ENCODE measurements around the gene CDH23. TPM values are rescaled to one million over a fixed set of nuclear protein-coding genes. Genes with fewer than 3 reads are reported as not detected.

The CDH23 gene
- polyA plus RNA-seq, 3 donors, result 2.0 to 21.1 (median 15.5) TPM

DNA sequence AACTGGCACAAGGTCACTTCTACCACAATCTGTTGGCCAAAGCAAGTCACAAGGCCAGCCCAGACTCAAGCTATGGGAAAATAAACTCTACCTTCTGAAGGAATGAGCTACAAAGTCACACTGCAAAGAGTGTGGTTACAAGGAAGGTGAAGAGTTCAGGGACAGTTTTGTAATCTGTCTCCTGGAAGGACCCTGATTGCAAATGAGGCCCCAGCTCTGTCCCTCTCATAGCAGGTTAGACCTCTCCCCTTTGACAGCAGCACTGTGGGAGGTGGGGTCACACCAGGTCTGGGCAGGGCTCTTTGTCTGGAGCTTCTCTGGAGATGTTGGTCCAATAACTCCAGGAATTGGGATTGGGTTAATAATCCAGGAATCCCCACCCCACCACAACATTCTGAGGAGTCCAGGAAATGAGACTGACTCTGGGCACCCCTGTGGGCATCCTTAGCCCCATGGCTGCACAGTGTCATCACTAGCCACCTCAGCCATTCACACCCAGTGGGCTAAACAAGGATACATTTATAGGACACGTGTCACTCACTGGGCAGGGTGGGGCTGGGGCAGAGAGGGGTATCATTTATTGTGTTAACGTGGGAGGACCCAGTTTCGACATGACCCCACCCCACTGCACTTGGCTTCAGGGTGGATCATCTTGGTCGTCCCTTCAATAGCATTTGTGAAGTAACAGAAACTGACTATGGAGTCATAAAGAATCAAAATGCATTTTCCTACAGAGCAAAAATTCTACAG lies 346.5 kb downstream of the CDH23 start:
- WGBS, 3 donors, result 84 to 88% (median 84%) methylated on average over 4 of the region's 4 CpGs
- H3K27ac ChIP-seq (ENCODE audit: low read depth, low read length), result no peak overlapping the region

DNA sequence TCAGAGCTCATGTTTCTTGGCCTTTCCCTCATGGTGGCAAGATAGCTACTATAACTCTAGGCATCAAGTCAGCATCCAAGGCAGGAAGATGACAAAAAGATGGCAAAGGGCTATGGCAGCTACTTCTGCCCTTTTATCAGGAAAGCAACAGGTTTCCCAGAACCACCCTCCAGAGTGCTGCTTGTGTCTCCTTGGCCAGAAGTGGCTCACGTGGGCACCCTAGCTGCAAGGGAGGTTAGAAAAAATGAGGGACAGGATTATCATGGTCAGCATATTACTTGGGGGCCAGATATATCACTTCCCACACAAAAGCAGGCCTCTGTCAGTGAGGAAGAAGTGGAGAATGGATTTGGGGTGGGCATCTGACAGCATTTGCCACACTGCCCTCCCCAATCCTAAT lies 347.1 kb downstream of the CDH23 start:
- WGBS, 3 donors, result 84 to 91% (median 85%) methylated on average over 1 of the region's 1 CpG

DNA sequence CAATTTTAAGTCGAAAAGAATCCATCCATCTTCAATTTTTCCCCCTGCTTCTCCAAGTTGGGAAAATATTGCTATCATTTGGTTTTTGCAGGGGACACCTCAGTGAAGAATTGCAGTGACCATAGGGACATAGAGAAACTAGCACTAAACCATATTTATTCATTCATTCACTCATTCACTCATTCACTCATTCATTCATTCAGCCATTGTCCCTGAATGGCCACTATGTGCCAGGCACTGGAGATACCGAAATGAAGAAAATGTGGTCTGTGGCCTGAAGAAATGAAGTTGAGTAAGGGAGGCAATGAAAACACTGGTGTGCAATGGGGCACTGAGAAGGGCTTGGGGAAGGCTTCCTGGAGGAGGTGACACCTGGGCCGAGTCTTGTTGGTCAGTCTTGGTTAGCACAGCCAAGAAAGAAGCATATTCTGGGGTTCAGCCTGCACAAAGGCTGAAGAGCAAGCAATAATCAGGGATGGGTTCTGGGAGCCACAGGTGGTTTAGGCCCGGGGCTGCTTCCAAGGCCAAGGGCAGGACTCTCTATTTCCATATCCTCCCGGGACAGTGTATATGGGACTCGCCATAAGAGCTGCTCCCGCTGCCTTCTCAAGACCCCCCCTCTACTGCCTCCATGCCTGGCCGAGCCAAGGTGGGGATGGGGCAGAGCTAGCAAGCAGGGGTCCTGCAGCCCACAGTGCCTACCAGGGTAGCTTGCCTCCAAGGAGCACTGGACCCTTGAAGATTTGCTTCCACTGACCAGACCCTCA lies 348.4 kb downstream of the CDH23 start:
- 83 to 90% (median 89%) methylated on average over 8 of the region's 8 CpGs for WGBS, 3 donors

More for the DNA sequence above, 347.1 kb downstream of the CDH23 start:
- H3K27ac ChIP-seq (ENCODE audit: low read depth, low read length), result no peak overlapping the region

DNA sequence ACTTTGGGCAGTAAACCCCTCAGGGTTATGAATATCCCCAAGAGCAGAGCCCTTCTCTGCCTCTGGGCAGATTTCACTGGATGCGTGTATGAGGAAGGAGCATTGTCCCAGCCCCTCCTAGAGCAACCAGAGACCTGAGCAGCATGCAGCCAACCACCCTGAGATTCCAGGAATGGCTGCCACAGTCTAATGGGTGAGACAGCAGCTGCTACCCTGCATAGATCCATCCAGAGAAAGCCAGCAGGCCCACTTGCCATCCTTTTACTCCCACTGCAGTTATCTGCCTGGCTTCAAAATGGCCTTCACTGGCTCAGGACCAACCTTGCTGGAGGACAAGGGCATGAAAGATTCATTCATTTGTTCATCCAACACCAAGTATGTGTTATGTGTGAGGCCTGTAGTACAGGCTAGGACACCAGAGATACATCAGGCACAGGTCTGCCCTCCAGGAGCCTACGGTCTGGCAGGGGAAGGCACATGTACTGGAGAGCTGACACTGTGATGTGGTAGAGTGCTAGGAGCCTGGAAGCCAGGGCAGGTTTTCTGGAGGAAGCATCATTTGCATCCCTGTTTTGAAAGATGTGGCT lies 349.0 kb downstream of the CDH23 start:
- H3K27ac ChIP-seq (ENCODE audit: low read depth, low read length), result no peak overlapping the region
- WGBS, 3 donors, result 76 to 100% (median 83%) methylated on average over 2 of the region's 2 CpGs

More for the DNA sequence above, 348.4 kb downstream of the CDH23 start:
- no peak overlapping the region for H3K27ac ChIP-seq (ENCODE audit: low read depth, low read length)

DNA sequence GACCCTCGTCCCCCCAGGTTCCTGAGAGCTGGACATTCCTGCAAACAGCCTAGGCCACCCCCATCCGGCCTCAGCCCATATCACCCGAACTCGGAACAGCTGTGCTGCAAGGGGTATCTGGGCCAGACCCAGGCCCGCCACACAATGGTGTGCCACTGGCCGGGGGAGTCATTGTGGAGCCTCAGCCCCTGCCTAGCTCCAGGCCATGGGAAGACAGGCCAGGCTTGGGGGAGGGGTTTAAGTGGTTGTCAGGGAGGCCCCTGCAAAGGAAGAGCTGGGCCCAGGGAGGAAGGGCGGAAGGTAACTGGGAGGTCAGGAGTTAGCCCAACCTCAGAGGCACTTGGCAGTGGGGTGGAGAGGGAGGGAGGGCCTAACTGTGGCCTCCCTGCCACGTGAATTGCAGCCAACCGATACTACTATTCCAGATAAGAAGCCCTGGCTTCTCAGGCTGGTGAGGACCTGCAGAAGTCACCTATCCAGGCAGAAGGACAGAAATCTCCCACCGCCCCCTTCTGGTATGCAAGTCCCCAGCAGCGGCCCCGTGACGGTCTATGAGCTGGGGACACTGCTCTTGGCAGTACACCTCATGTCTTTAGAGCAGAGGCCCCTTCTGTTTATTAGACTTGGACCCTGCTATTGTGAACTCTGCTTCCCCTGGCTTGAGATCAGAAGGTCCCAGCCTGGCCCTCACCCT lies 349.8 kb downstream of the CDH23 start:
- 31 to 51% (median 32%) methylated on average over 13 of the region's 13 CpGs for WGBS, 3 donors
- H3K27ac ChIP-seq (ENCODE audit: low read depth, low read length), result no peak overlapping the region

DNA sequence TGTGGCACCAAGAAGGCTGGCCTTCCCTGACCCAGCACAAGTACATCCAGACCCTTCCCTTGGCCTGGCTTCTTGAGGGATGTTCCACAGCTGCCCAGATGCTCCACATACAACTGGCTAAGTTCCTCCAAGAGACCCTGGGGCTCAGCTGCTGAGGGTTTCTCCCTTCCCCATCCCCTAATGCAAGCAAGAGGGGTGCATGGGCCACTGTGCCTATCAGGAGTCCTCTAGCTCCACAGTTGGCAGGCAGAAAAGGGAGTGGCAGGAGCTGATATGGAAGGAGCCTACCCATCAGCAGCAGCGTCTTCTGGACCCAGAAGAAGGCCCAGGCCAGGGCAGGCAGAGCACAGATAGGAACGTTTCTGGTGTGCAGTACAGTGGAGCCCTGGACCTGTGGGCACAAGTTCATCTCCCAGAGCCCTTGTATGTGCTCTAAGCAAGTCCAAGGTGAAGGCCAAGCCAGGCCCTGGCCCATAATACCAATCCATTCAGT lies 350.4 kb downstream of the CDH23 start:
- no peak overlapping the region for H3K27ac ChIP-seq (ENCODE audit: low read depth, low read length)
- WGBS, 3 donors, result 55 to 64% (median 55%) methylated on average over 2 of the region's 2 CpGs

DNA sequence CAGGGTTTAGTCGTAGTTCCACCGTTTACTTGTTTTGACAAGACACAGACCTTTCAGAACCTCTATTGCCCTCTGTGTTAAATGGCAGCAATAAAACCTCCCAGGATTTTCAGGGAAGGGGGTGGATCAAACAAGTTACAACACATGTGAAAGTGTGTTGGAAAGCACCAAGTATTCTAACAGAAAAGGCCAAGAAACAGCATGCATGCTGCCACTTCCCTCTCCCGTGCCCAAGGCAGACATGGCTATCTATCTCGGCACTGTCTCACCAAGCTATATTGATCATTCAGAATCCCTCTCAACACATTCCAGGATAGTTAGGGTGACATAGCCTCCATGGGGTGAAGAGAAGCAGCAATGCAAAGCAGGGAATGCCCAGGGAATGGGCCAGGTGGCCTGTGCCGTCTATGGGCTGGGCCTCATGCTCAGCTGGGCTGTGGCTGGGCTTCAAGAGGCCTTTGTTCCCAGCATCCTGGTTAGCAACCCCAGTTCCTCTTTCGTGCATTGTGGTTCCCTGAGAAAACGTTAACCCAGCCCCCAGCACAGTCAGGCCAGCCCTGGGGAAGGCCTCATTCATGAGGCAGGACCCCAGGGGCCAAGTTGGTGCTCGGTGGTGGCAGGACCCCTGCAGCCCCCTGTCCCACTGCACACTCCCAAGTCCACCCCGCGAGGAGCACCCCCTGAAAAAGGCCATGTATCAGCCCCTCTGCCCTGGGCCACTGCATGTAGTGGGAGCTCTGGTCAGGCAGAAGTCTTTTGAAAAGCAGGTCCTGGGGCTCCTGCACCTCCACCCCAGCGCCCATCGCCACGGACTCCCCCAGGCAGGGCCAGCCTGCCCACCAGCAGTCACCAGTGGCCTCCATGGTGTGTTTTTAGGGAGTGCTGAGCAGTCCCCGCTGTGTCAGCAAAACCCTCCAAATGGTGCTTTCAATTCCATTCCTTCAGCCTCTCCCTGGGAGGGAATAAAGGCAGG lies 351.1 kb downstream of the CDH23 start:
- no peak overlapping the region for H3K27ac ChIP-seq (ENCODE audit: low read depth, low read length)
- WGBS, 3 donors, result 42 to 79% (median 44%) methylated on average over 14 of the region's 14 CpGs

DNA sequence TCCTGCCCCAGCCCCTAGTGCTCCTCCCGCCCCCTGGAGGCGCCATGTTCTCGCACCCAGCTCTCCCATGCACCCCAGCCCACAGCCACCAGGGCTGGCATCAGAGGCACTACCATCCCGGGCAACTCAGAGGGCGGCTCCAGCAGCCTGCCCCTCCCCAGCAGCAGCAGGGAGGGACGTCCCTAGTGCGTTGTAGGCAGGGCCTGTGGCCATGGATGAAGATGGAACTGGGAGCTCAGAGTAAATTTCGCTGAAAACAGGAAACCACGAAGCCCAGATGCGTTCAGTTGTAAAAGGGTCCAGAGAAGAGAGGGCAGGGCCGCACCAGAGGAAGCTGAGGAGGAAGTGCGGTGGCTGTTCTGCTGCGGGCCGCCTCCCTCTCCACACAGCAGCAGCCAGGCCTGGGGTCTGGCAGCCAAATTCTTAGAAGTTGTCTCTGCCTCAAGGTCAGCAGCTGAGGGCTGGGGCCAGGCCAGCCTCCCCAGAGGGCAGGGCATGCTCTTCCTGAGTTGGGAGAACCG lies 352.0 kb downstream of the CDH23 start:
- peak overlapping the region; percentile 55 for H3K27ac ChIP-seq (ENCODE audit: low read depth, low read length)
- WGBS, 3 donors, result 10 to 56% (median 10%) methylated on average over 15 of the region's 15 CpGs

DNA sequence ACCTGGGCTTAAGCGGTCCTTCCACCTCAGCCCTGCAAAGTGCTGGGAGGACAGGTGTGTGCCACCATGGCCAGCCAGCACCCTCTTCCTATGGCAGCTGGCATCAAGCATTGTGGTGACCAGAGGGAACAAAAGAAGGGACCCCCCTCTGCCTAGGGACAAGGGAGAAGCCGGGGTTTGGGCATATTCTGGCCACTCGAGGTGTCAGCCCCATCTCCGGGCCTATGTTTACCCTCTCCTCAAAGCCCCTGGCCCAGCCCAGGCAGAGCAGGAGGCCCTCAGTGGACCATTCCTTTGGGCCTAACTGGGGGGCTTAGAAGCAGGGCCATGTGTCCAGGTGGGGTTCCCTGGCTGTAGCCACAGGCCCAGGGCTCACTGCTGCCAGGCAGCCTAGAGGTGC lies 352.7 kb downstream of the CDH23 start:
- WGBS, 3 donors, result 61 to 78% (median 66%) methylated on average over 4 of the region's 4 CpGs
- H3K27ac ChIP-seq (ENCODE audit: low read depth, low read length), result peak overlapping the region; percentile 55

DNA sequence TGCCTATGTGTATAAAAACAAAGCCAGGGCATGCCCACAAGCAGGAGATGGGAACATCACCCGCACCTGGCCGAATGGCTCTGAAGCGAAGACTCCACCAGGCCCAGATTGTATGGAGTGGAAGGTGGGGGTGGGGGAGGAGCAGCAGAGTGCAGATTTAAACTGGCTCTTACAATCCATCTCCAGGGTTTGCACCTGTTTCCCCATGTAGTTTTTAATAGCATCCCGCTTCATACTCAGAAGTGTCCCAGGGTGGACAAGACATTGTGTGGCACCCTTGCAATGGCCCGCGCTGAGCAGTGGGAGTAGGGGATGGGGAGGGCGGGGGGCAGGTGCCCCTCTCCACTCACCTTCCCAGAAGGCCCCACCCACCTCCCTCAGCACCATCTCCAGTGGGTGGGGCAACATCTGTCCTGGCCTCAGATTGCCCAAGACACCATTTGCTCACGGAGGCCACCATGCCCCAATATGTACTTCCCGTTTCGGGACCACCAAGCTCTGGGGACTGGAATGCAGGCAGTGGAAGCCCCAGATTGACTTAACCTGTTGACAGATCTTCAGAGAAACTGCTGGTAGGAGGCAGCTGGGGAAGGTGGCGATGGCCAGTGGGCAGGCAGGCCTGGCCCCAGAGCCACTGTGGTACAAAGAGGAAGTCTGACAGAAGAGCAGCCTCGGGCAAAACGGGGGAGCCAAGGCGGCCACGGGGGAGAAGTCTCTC lies 353.6 kb downstream of the CDH23 start:
- H3K27ac ChIP-seq (ENCODE audit: low read depth, low read length), result no peak overlapping the region
- 62 to 86% (median 63%) methylated on average over 15 of the region's 15 CpGs for WGBS, 3 donors

DNA sequence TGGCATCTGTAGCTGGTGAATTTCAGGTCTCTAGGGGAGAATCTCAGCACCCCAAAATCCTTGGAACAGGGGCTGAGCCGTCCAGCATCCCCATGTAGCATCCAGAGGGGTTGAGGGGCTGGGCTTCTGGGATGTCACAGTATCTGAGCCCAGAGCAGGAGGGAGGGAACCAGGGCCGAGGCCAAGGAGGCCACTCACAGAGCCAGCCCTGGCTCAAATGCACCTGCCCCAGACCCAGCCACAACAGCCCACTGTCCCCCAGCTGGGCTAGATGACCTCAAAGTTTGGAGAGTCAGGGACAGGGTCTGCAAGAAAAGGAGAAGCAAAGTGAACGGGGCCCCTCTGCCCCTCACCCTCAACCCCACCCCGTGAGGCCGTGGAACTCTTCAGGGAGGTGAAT lies 354.3 kb downstream of the CDH23 start:
- 58 to 82% (median 69%) methylated on average over 4 to 5 of the region's 5 CpGs for WGBS, 3 donors
- H3K27ac ChIP-seq (ENCODE audit: low read depth, low read length), result no peak overlapping the region

DNA sequence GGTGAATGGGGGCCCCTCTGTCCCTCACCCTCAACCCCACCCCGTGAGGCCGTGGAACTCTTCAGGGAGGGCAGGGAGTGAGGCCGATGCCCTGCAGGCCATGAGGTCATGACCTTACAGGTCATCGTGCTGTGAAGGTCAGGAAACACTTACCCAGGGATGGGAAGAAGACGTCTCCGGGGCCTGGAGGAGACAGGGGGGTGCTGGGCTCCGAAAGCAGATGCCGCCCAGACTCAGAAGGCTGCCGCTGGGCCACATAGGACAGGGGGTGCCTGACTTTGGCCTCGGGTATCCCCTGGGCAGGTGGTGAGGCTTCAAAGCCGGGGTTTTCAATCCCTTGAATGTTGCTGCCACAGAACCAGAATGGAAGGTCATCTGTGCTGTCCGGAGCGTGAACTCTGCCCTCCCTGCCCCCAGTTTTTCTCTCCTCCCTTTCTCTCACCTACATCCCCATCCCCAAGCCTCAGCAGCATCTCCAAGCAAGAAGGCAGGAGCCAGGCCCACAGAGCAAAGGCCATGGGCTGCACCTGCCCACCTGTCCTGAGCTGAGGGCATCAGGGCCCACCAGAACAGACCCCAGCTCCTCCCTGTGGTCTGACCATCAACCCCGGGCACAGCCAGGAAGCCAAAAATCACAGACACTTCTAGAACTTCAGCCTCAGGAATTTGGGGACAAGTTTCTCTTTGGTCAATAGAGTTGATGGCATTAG lies 354.9 kb downstream of the CDH23 start:
- no peak overlapping the region for H3K27ac ChIP-seq (ENCODE audit: low read depth, low read length)
- 77 to 85% (median 81%) methylated on average over 14 of the region's 14 CpGs for WGBS, 3 donors

DNA sequence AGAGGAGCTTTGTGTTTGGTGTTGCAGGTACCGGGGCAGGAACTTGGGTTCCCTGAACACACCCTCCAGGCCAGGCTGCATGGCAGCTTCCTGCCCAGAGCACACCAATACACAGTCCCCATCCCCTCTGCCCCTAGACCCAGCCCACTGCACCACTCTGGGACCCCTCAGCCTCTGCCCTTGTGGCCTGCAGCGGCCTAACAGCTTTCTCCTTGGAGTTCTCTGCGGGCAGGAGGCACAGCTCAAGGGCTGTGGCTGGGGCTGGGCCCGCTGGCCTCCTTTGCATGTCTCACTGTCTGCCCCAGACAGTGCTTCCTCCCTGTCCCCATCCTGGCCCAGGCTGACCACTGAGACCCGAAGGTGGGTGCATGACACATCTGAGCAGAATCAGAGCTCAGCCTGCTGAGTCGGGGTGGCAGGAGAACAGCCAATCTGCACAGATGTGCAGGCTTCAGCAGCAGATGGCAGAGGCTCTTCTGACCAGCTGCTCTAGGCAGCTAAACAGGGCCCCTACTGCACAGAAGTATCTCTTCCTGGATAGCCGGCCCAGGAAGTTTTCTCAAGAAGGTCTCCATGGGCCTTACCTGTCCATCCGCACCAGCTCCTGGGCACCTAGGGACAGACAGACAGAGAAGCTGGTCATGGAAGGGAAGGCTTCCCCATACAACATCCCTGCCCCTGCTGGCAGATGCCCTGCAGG lies 355.8 kb downstream of the CDH23 start:
- 59 to 81% (median 64%) methylated on average over 8 of the region's 8 CpGs for WGBS, 3 donors

DNA sequence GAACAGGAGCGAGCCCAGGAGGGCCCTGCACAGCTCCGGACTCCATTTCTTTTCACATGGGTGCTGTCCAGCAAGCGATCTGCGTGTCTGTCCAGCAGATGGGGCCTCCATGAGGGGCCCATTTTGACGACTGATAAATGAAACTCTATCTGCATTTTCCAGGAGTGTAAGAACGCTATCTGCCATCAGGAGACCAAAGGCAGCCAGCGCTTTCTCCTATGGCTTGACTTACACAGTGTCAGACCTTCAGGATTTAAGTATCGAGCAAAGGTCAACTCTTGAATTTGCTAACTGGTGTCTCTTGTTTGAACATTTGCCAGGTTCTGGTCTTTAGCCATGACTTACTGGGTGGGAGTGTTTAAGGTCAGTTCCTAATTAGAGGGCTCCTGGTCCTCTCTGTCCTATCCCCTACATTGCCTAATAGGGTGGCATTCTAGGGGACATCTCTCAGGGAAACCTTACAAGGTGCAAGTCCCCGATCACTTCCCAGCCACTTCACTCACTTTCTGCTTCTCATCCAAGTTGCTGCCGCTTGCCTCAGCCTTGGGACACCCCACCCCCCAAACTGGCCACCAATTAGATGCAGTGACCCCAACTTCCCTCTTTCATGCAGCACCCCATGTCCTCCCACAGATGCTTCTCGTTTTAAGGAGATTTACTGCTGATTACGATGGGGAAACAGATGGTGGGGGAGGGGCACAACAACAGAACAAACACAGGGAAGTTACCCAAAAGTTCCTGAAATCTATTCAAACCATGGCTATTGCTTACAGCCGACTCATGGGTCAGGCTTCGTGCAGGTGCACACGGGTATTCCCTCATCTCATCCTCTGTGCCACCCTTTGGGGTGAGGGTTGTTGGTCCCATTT lies 356.6 kb downstream of the CDH23 start:
- H3K27ac ChIP-seq (ENCODE audit: low read depth, low read length), result peak overlapping the region; percentile 24

More for the DNA sequence above, 355.8 kb downstream of the CDH23 start:
- peak overlapping the region; percentile 24 for H3K27ac ChIP-seq (ENCODE audit: low read depth, low read length)

More for the DNA sequence above, 356.6 kb downstream of the CDH23 start:
- 61 to 70% (median 68%) methylated on average over 15 of the region's 15 CpGs for WGBS, 3 donors
